Activated naive CD8-positive, alpha-beta T cell treated with anti-CD3 and anti-CD28 coated beads, Interleukin-2, amount 50 U/mL, for 24 hours (primary cell): Measurements from ENCODE around the gene RAB33A.
"Not testable (repeated sequence)": the region's sequence is repeated elsewhere in the genome, so short reads cannot be mapped to it uniquely, and the experiment has no call there.

Source experiments
- ATAC-seq: fragments of 150-1000 bp; cut with Tn5 transposase; one replicate; pipeline ENCODE4 v1.10.0; 2021
- DNase-seq: peaks from one replicate; pipeline ENCODE4 v3.0.0; 2021
- H3K27ac Mint-ChIP-seq: one replicate; pipeline ENCODE4 v1.8.0; 2021; ENCODE audit warnings: mild to moderate bottlenecking, mixed read lengths
- H3K27me3 Mint-ChIP-seq: one replicate; pipeline ENCODE4 v1.8.0; 2021; ENCODE audit warnings: mixed read lengths
- H3K36me3 Mint-ChIP-seq: one replicate; pipeline ENCODE4 v1.8.0; 2021; ENCODE audit warnings: low read depth, mixed read lengths
- H3K4me1 Mint-ChIP-seq: one replicate; pipeline ENCODE4 v1.8.0; 2021; ENCODE audit warnings: mixed read lengths
- H3K4me3 Mint-ChIP-seq: one replicate; pipeline ENCODE4 v1.8.0; 2021; ENCODE audit warnings: mild to moderate bottlenecking, moderate library complexity, mixed read lengths
- H3K9me3 Mint-ChIP-seq: one replicate; pipeline ENCODE4 v1.8.0; 2021; ENCODE audit warnings: mixed read lengths

RAB33A gene

DNA sequence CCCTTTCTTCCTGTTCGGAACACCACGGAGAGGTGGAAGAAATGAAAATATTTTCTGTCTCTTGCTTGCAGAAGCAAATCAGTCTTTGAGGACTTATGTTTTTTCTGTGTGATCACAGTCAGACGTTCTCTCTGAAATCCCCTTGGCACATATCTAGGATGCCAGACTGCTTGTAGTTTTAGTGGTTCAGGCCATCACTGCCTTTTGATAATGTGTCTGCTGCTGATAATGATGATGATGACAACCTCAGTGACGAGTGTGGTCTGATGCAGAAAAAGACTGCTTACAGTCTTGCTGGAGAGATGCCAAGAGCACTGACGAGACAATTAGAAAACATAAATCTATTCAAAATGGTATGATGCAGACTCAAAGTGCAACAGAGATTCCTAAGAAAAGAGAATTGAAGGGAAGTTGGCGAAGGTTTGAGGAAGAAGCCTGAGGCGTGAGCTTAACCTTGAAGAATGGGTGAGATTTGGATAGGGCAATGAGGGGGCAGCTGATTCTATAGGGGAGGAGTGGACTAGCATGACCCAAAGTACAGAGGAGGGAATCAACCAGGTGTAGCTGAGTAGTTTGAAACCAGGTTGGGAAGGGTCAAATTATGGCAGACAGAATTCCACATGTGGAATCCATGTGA lies 7.9 kb downstream of the RAB33A start:
- Mint-ChIP-seq H3K36me3 (peaks cover 8% of the 10 kb centered on the region), H3K4me1 (peaks cover 57% of the 10 kb centered on the region), H3K27ac (peak overlapping the region; percentile 8), H3K27me3 (no peaks in the 10 kb centered on the region), H3K9me3 (no peaks in the 10 kb centered on the region), H3K4me3 (peak overlapping the region; percentile 1)
- ATAC-seq (no peak), DNase-seq (no peak)

DNA sequence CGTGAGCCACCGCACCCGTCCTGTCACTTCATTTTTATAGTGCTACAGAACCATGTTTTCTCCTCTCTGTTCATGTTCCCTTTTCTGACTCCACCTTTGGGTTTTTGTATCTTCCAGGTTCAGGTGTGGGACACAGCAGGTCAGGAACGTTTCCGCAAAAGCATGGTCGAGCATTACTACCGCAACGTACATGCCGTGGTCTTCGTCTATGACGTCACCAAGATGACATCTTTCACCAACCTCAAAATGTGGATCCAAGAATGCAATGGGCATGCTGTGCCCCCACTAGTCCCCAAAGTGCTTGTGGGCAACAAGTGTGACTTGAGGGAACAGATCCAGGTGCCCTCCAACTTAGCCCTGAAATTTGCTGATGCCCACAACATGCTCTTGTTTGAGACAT lies 12.4 kb downstream of the RAB33A start:
- ATAC-seq (no peak), DNase-seq (no peak)
- no peak overlapping the region for H3K27ac Mint-ChIP-seq
- peaks cover 2% of the 10 kb centered on the region for H3K36me3 Mint-ChIP-seq
- peak overlapping the region; percentile 17 for H3K4me3 Mint-ChIP-seq
- no peaks in the 10 kb centered on the region for H3K9me3 Mint-ChIP-seq
- peaks cover 29% of the 10 kb centered on the region for H3K4me1 Mint-ChIP-seq
- H3K27me3 Mint-ChIP-seq: no peaks in the 10 kb centered on the region

DNA sequence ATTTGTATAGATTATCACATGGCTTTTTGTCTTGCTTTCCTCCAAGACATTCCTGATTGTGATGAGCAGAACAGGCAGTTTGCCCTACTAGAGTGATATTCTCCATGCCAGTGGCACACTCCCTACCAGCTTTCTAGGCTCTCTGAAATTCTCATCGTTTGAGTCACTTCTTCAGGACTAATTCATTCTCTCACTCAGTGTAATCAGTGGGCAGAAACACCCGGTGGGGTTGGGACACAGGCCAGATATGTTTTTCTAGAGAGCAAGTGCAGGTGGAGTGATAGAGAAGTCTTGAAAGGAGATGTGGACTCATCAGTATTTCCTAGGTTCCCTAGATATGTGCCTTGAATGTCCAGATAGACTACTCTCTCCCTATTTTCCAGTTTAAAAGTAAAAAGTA lies 13.1 kb downstream of the RAB33A start:
- ATAC-seq: no peak
- Mint-ChIP-seq H3K27ac (no peak overlapping the region), H3K4me3 (no peak overlapping the region)

DNA sequence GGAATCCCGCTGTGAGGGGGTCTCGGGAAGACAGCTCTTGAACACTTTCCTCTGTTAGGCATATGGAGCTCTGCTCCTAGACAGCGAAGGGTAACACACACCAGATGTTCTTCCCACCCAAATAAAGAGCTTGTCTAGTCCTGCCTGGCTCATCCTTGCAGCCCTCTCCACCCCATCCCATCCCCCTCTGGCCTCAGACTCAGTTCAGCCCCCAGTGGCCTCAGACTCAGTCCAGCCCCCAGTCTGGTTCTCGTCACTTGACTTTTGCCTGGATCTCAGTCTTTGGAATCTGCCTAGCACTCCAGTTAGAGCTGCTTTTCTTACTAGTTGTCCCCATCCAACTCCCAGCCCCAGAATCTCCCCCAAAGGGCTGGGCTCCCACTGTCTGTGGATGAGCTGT lies 14.9 kb downstream of the RAB33A start:
- Mint-ChIP-seq H3K27ac (no peak overlapping the region), H3K9me3 (no peaks in the 10 kb centered on the region), H3K36me3 (peaks cover 2% of the 10 kb centered on the region), H3K27me3 (no peaks in the 10 kb centered on the region), H3K4me3 (no peak overlapping the region), H3K4me1 (peaks cover 19% of the 10 kb centered on the region)
- ATAC-seq (no peak), DNase-seq (no peak)

More for the DNA sequence above, 13.1 kb downstream of the RAB33A start:
- Mint-ChIP-seq H3K9me3 (no peaks in the 10 kb centered on the region), H3K4me1 (peaks cover 23% of the 10 kb centered on the region), H3K36me3 (peaks cover 2% of the 10 kb centered on the region), H3K27me3 (no peaks in the 10 kb centered on the region)
- DNase-seq: no peak

DNA sequence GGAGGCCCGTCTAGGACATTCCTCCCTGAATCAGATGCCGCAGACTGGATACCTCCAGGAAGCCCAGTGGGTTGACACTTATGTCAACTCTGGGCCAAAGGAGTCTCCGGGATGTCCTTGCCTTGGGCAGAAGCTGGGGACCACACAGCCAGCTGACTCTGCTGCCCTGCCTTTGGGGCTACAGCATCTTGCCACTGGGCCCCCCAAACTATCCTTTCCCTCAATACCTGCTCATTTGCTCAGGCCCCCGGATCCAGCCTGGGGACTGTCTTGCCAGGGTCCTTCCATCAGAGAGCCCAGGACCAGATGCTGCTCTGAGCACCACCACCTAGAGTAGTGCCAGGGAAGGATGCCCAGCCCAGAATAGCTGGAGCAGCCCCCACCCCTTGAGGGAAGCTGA lies 19.0 kb downstream of the RAB33A start:
- no peaks in the 10 kb centered on the region for H3K27me3 Mint-ChIP-seq
- H3K4me3 Mint-ChIP-seq: no peak overlapping the region
- H3K36me3 Mint-ChIP-seq: no peaks in the 10 kb centered on the region
- no peak overlapping the region for H3K27ac Mint-ChIP-seq
- no peaks in the 10 kb centered on the region for H3K9me3 Mint-ChIP-seq
- peaks cover 3% of the 10 kb centered on the region for H3K4me1 Mint-ChIP-seq
- ATAC-seq (no peak), DNase-seq (no peak)

DNA sequence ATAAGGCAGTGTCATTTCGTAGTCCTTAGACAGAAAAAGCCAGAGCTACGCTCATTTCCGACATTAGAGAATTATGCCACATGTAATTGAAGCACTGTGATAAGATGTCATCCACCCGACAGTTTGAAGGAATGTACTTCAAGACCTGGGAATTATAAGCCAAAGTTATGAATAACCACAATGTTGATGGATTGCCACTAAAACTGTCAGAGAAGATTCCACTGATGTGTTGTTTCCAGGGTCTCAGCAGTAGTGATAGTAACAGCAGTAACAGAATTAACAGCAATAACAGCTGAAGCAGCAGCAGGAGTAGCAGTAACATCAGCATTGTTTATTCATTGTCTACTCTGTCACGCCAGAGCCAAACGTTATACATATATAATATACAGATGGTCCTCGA lies 24.7 kb downstream of the RAB33A start:
- Mint-ChIP-seq H3K4me1 (no peaks in the 10 kb centered on the region), H3K36me3 (peaks cover 1% of the 10 kb centered on the region), H3K27ac (no peak overlapping the region), H3K27me3 (no peaks in the 10 kb centered on the region), H3K4me3 (no peak overlapping the region), H3K9me3 (no peaks in the 10 kb centered on the region)
- ATAC-seq (no peak), DNase-seq (no peak)

DNA sequence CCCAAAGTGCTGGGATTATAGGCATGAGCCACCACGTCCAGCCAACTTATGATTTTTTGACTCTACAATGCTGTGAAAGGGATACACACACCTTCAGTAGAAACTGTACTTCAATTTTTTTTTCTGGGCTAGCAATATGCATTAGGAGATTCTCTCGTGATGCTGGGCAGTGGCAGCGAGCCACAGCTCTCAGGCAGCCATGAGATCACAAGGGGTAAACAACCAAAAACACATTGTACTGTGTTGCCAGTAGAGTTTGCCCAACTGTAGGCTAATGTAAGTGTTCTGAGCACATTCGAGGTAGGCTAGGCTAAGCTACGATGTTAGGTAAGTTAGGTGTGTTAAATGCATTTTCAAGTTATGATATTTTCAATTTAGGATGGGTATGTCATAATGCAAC lies 25.7 kb downstream of the RAB33A start:
- no peaks in the 10 kb centered on the region for H3K9me3 Mint-ChIP-seq
- ATAC-seq (no peak), DNase-seq (no peak)
- peaks cover 1% of the 10 kb centered on the region for H3K36me3 Mint-ChIP-seq
- H3K27ac Mint-ChIP-seq: no peak overlapping the region
- no peaks in the 10 kb centered on the region for H3K4me1 Mint-ChIP-seq
- H3K27me3 Mint-ChIP-seq: no peaks in the 10 kb centered on the region
- no peak overlapping the region for H3K4me3 Mint-ChIP-seq

DNA sequence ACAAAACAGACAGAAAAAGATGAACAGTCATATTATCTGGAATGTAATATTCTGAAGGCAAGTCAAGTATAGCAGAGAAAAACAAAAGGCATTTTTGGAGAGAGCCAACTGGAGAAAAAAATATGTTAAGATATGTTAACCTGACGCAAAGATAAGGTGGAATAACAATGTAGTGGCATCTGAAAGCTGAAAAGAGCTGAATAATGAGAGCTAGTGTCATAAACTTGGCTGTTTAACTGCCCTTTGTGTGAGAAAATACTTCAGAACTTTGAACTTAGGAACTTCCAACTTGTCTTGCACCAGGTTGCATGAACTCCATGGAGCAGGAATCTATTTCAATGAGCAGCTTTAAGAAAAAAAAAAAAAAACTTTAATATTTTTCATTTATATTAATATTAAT lies 32.9 kb downstream of the RAB33A start:
- peaks cover 16% of the 10 kb centered on the region for H3K36me3 Mint-ChIP-seq
- ATAC-seq: no peak
- H3K4me1 Mint-ChIP-seq: no peaks in the 10 kb centered on the region
- H3K9me3 Mint-ChIP-seq: no peaks in the 10 kb centered on the region
- no peak overlapping the region for H3K4me3 Mint-ChIP-seq
- DNase-seq: no peak
- no peak overlapping the region for H3K27ac Mint-ChIP-seq
- H3K27me3 Mint-ChIP-seq: no peaks in the 10 kb centered on the region

DNA sequence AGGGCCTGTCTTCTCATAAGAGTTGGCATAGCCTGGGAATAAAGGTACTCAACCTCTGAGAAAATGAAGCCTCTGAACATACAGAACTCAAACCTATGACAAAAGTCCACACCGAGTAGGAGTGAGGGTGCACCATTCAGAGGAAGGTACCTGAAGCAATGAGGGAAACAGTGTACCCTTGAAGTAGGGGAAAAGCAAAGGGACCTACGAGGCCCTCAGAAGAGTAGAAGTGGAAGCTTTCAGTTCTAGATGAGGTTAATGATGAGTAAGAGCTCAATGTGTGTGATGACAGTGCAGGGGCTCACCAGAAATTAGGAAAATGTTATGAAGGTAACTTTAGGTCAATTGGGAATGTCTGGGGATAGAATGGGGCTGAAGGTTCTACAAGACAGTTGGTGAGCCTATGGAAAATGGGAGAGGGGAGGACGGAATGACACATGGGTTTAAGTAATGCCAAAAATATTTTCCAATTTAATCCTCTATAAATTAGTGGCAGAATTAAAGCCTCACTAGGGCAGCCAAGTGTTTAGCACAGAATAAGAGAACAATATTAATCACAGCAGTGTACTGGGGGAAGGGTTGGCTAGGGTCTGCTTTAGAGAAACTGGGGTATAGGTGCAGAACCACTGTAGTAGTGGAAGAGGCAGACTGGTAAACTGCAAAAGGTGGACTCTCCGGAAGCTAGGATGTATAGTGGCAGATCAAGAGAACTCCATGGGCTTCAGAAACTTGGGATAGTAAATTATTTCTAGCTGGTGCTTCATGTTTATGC lies 39.8 kb downstream of the RAB33A start:
- peaks cover 27% of the 10 kb centered on the region for H3K36me3 Mint-ChIP-seq
- H3K27me3 Mint-ChIP-seq: no peaks in the 10 kb centered on the region
- peak; percentile 92 for ATAC-seq
- H3K27ac Mint-ChIP-seq: peak overlapping the region; percentile 88
- DNase-seq: no peak
- peaks cover 22% of the 10 kb centered on the region for H3K4me1 Mint-ChIP-seq
- H3K4me3 Mint-ChIP-seq: peak overlapping the region; percentile 56
- no peaks in the 10 kb centered on the region for H3K9me3 Mint-ChIP-seq

DNA sequence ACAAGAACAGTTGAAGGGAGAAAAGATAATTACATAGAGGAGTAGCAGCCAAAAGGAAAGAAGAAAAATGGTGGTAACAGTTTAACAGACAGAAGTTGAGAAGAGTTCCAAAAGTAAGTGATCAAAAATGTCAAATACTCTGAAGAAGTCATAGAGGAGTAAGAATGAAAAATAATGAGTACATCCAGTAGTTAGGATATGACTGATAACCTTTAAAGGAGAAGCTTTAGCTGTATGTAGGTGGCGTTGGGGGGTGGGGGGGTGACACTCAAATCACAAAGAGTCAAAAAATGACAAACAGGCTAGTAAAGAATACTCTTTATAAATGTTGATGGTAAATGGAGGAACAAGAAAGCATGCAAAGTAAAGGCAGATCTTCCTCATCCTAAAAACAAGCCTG lies 40.6 kb downstream of the RAB33A start:
- peak overlapping the region; percentile 88 for H3K27ac Mint-ChIP-seq

DNA sequence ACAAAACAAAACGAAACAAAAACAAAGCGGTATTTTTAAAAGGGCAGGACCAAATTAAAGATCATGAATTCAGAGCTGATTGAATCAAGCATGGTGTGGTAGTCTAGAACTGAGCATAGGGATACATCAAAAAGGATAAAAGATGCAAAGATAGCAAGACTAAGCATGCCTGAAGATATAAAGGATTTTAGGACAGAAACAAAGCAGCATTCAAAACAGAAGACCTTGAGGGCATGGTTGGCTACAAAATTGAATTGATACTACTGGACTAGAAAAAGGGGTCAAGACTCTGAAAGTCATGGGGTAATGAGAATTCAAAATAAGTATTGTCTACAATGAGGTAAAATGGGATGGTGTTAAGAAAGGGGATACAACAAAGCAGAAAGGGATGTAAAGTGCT lies 41.6 kb downstream of the RAB33A start:
- DNase-seq (no peak), ATAC-seq (no peak)
- no peaks in the 10 kb centered on the region for H3K27me3 Mint-ChIP-seq
- peaks cover 22% of the 10 kb centered on the region for H3K4me1 Mint-ChIP-seq
- no peak overlapping the region for H3K27ac Mint-ChIP-seq
- no peaks in the 10 kb centered on the region for H3K9me3 Mint-ChIP-seq
- H3K36me3 Mint-ChIP-seq: peaks cover 28% of the 10 kb centered on the region
- no peak overlapping the region for H3K4me3 Mint-ChIP-seq

More for the DNA sequence above, 40.6 kb downstream of the RAB33A start:
- peaks cover 31% of the 10 kb centered on the region for H3K36me3 Mint-ChIP-seq
- ATAC-seq (peak; percentile 63), DNase-seq (no peak)
- peak overlapping the region; percentile 40 for H3K4me3 Mint-ChIP-seq
- H3K27me3 Mint-ChIP-seq: no peaks in the 10 kb centered on the region
- H3K9me3 Mint-ChIP-seq: no peaks in the 10 kb centered on the region
- H3K4me1 Mint-ChIP-seq: peaks cover 22% of the 10 kb centered on the region

DNA sequence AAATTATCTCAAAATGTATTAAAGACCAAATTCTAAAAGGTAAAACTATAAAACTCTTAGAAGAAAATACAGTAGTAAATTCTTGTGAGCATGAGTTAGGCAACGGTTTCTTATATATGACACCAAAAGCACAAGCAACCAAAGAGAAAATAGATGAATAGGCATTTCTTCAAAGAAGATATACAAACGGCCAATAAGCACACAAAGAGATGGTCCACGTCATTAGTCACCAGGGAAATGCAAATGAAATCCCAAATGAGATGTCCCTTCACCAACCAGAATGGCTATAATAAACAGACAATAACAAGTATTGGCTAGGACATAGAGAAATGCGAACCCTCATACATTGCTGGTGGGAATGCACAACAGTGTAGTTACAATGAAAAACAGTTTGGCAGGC lies 44.6 kb downstream of the RAB33A start:
- Mint-ChIP-seq H3K4me3 (no peak overlapping the region), H3K36me3 (peaks cover 29% of the 10 kb centered on the region), H3K27ac (no peak overlapping the region), H3K27me3 (no peaks in the 10 kb centered on the region), H3K4me1 (peaks cover 17% of the 10 kb centered on the region), H3K9me3 (no peaks in the 10 kb centered on the region)
- no peak for DNase-seq
- ATAC-seq: no peak

DNA sequence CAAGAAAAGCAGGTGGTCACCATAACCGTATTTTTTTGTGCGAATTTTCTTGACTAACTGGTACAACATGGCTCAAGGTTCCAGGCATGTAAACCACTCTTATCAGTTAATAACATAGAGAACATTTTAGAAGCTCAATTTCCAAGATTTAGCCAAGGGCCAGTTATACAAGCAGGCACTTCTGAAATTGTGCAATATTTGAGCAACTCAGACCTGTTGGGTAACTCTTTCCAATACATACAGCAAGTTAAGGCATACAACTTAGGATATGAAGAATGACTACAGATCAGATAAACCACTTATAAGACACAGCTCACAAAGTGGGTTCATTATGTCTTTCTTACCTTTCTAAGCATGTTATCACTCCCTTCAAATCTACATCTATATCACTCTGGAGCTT lies 53.0 kb downstream of the RAB33A start:
- H3K4me3 Mint-ChIP-seq: no peak overlapping the region
- peaks cover 9% of the 10 kb centered on the region for H3K36me3 Mint-ChIP-seq
- no peak for ATAC-seq
- DNase-seq: no peak
- H3K27me3 Mint-ChIP-seq: no peaks in the 10 kb centered on the region
- no peaks in the 10 kb centered on the region for H3K9me3 Mint-ChIP-seq
- H3K4me1 Mint-ChIP-seq: no peaks in the 10 kb centered on the region
- no peak overlapping the region for H3K27ac Mint-ChIP-seq

DNA sequence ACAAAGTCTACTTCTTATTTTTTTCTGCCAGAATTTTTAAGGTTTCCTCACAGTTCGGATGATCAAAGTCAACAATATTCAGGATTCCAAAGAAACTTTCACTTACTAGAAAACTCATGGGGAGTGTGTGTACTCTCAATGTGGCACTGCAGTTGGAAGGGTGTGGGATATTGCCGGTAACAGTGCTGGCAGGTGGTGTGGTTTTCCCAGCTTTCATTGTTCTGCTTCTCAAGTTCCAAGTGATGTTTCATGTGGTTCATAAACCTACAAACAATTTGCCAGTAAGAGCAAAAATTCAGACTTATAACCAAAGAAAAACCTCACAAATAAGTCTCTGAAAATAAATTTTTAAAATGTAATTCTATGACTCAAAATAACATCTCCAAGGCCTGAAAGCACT lies 57.1 kb downstream of the RAB33A start:
- no peaks in the 10 kb centered on the region for H3K27me3 Mint-ChIP-seq
- no peaks in the 10 kb centered on the region for H3K4me1 Mint-ChIP-seq
- no peak overlapping the region for H3K27ac Mint-ChIP-seq
- H3K36me3 Mint-ChIP-seq: peaks cover 17% of the 10 kb centered on the region
- no peak overlapping the region for H3K4me3 Mint-ChIP-seq
- ATAC-seq: no peak
- no peaks in the 10 kb centered on the region for H3K9me3 Mint-ChIP-seq
- no peak for DNase-seq

DNA sequence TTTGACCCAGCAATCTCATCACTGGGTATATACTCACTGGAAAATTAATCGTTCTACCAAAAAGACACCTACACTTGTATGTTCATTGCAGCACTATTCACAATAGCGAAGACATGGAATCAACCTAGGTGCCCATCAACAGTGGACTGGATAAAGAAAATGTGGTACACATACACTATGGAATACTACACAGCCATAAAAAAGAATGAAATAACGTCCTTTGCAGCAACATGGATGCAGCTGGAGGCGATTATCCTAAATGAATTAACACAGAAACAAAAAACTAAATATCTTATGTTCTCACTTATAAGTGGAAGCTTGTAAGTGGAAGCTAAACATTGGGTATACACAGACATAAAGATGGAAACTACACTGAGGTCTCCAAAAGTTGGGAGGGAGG lies 59.4 kb downstream of the RAB33A start:
- not testable (repeated sequence) for H3K4me1 Mint-ChIP-seq, H3K4me3 Mint-ChIP-seq, H3K27me3 Mint-ChIP-seq, H3K27ac Mint-ChIP-seq, ATAC-seq, DNase-seq, H3K9me3 Mint-ChIP-seq
- H3K36me3 Mint-ChIP-seq: peaks cover 20% of the 10 kb centered on the region
